Measurements from ENCODE around the gene CDKN2A.
A peak's percentile ranks its signal among the peaks of the same experiment; 100 is the strongest.

The CDKN2A gene

DNA sequence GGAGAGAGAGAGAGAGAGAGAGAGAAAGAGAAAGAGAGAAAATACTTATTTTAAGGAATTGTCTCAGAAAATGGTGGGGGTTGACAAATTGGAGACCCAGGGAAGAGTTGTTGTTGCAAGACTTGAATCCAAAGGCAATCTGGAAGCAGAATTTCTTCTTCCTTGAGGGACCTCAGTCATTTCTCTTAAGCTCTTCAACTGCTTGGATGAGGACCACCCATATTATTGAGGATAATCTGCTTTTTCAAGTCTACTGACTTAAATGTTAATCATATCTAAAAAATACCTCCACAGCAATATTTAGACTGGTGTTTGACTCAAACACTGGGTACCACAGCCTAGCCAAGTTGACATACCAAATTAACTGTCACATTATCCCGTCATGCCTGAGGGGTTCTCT is 3.3 kb upstream of the CDKN2A start:
- no peak for TF ChIP-seq JUND (IDR thresholded peaks at IDR 0.05; ENCODE audit: low read depth)
- no peak for DNase-seq (ENCODE audit: low read depth in 1 of 2, low spot score in 1 of 2)
- in situ Hi-C loops (cut with HindIII; ENCODE audit: low pct_unique_long_range_greater_than_20kb, low sequenced_read_pairs) = no loop called here

- in situ Hi-C loops (cut with HindIII; ENCODE audit: low pct_unique_long_range_greater_than_20kb, low sequenced_read_pairs) = no loop called here
- no peak for TF ChIP-seq JUND (IDR thresholded peaks at IDR 0.05; ENCODE audit: low read depth)
- no peak for DNase-seq (ENCODE audit: low read depth in 1 of 2, low spot score in 1 of 2)
These were observed 2.7 kb upstream of the CDKN2A start for GRCh38 chr9:21996858-21997257.

DNA sequence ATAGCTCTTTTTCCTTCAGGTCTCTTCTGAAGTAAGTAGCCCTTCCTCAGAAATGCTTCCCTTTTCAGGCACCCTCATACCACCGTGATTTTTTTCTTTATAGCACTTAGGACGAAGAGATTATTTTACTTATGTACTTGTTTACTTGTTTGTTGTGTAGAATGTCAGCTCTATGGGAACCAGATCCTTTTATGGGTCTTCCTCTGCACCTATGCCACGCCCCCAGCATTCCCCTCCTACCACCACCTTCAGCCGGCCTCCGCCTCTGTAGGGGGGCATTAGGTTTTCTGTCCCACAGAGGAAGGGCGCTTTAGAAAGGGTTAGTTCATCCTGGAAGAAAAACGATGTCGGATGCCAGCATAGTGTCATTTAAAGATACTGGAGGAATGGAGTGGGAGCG is 2.2 kb upstream of the CDKN2A start:
- in situ Hi-C loops (cut with HindIII; ENCODE audit: low pct_unique_long_range_greater_than_20kb, low sequenced_read_pairs) = no loop called here
- TF ChIP-seq JUND (IDR thresholded peaks at IDR 0.05; ENCODE audit: low read depth) = no peak
- peak in 1 of 2 experiments; percentile 20 for DNase-seq (ENCODE audit: low read depth in 1 of 2, low spot score in 1 of 2)

DNA sequence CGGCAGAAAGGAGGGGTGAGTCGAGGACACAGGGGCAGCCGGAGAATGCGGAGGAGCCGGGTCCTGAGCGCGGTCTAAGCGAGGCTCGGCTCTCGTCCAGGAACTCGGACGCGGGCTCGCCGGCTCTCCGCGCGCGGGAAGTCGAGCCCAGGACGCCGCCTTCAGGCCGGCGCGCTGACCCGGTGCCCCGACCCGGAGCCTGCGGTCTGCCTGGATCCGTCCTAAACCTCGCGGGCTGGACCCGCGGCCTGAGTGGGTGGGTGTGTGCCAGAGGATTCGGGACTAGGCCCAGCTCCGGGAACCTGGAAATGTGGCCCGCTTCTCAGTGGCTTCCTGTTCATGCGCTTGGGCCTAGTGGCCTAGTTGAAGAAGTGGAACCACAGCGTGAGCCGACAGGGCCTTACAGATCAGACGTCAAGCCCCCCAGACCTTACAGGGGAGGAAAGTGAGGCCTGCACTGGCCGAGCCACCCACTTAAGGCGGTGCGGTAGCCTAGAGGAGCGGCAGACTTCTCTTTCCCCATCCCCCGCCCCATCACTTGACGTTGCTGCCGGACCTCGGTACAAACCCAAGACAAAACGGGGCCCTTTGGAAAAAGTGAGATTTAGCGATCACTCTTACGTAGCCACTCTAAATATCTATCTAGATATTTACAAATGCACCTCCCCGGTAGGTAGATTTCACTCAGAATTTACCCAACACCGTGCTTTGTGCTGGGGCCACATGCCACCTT is 1.6 kb upstream of the CDKN2A start:
- peak in 1 of 2 experiments; percentile 80 for DNase-seq (ENCODE audit: low read depth in 1 of 2, low spot score in 1 of 2)
- in situ Hi-C loops (cut with HindIII; ENCODE audit: low pct_unique_long_range_greater_than_20kb, low sequenced_read_pairs) = no loop called here
- no peak for TF ChIP-seq JUND (IDR thresholded peaks at IDR 0.05; ENCODE audit: low read depth)

DNA sequence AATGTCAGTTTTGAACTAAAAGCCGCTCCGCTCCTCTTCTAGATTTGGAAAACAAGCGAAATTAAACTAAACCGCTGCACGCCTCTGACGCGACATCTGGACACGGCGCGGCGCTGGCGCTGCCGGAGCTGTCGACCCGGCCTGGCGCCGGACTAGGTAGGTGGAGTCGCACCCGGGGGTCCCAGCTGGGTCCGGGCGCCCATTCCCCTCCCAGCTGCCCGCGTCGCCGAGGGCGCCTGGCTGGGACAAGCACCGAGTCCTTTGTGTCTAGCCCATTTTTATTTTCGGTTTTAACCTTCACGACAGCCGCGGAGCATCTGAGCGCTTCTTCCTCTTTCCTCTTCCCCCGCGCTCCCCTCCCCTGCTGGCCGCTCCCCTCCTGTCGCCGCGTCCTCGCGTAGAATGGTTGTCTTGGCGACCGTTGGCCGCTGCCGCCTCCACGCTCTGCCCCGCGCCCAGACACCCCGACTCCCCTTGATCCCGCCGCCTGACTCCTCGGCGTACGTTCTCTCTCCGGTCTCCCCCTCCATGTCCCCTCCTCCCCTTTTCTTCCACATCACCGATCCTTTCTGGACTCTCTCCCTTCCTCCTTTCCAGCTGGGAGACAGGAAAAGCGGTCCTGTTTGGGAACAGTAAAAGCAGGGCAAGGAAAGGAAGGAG is 944 bp upstream of the CDKN2A start:
- TF ChIP-seq JUND (IDR thresholded peaks at IDR 0.05; ENCODE audit: low read depth) = no peak
- DNase-seq (ENCODE audit: low read depth in 1 of 2, low spot score in 1 of 2) = peak in 1 of 2 experiments; percentile 87
- in situ Hi-C loops (cut with HindIII; ENCODE audit: low pct_unique_long_range_greater_than_20kb, low sequenced_read_pairs) = no loop called here

- no peak for TF ChIP-seq JUND (IDR thresholded peaks at IDR 0.05; ENCODE audit: low read depth)
- in situ Hi-C loops (cut with HindIII; ENCODE audit: low pct_unique_long_range_greater_than_20kb, low sequenced_read_pairs) = no loop called here
- peak in 1 of 2 experiments; percentile 85 for DNase-seq (ENCODE audit: low read depth in 1 of 2, low spot score in 1 of 2)
These were observed 389 bp upstream of the CDKN2A start, which contains the start of gene CDKN2B-AS1 for GRCh38 chr9:21994556-21995005. TSS of gene CDKN2B-AS1 (plus strand) at chr9:21994791.

GRCh38 chr9:21993007-21993406 is 1.2 kb downstream of the CDKN2A start:
- DNase-seq (ENCODE audit: low read depth in 1 of 2, low spot score in 1 of 2) = no peak
- no peak for TF ChIP-seq JUND (IDR thresholded peaks at IDR 0.05; ENCODE audit: low read depth)
- in situ Hi-C loops (cut with HindIII; ENCODE audit: low pct_unique_long_range_greater_than_20kb, low sequenced_read_pairs) = no loop called here

DNA sequence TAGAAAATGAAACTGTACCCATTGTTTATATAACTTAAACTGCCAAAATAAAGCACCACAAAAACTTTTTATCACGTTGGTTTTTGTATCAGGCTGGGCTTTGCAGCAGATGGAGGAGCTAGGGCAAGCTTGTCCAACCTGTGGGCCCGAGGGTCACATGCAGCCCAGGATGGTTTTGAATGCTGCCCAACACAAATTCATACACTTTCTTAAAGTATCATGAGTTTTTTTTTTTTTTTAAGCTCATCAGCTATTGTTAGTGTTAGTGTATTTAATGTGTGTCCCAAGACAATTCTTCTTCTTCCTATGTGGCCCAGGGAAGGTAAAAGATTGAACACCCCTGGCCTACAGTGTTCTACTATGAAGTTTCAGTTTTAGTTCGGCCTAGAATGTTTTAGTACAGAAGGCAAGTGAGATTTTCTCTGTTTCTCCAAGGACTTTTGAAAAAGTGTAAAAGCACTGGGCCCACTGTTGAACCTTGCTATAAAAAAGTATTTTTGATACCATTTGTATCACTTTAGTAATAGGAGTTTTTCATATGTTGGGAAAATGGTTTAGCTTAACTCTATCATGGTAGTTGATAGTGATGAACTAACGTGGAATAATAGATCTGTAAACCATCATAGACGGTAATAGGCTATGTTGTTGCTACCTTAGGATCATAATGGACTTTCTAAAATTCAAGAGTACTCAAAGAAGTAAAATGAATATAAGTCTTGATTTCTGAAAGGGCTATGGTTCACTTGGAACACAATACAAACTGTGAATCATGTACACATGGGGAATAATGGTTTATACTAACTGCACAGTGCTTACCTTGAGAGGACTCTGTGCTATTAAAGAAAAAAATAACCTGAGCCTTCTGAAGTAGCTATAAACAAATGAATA is 2.9 kb downstream of the CDKN2A start:
- peak in 1 of 2 experiments; percentile 37 for DNase-seq (ENCODE audit: low read depth in 1 of 2, low spot score in 1 of 2)
- no peak for TF ChIP-seq JUND (IDR thresholded peaks at IDR 0.05; ENCODE audit: low read depth)
- in situ Hi-C loops (cut with HindIII; ENCODE audit: low pct_unique_long_range_greater_than_20kb, low sequenced_read_pairs) = no loop called here

DNA sequence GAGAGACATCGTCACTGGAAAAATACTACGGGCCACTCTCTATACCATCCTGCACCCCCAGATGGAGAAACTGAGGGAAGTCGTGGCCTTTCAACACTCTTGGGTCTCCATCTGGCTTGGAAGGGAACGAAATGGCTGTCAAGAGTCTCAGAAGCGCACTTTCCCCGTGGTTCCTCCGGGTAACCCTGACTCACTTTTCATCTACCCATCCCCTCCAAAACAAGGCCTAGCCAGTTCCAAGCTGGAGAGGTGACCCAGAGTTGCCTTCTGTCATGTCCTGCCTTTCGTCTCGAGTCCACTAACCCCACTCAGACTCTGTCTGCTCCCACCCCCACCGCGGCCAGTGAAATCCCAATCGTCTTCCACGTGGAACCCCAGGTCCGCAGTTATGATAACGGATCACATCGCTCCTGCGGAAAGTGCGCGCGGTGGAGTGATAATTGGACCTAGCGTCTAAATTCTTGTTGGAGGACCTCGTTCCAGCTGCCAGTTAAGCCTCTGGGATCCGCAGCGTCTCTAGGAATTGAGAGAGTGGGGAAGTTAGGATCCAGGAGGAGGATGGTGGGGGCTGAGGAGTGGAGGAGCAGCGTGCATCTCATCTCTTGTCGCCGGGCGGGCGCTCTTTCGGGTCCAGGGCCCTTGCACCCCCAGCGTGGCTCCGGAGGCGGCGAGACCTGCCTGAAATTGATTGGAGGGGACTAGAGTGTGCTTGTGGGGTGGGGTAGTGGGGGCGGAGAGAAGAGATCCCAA is 4.6 kb downstream of the CDKN2A start:
- no peak for DNase-seq (ENCODE audit: low read depth in 1 of 2, low spot score in 1 of 2)
- in situ Hi-C loops (cut with HindIII; ENCODE audit: low pct_unique_long_range_greater_than_20kb, low sequenced_read_pairs) = no loop called here
- no peak for TF ChIP-seq JUND (IDR thresholded peaks at IDR 0.05; ENCODE audit: low read depth)

DNA sequence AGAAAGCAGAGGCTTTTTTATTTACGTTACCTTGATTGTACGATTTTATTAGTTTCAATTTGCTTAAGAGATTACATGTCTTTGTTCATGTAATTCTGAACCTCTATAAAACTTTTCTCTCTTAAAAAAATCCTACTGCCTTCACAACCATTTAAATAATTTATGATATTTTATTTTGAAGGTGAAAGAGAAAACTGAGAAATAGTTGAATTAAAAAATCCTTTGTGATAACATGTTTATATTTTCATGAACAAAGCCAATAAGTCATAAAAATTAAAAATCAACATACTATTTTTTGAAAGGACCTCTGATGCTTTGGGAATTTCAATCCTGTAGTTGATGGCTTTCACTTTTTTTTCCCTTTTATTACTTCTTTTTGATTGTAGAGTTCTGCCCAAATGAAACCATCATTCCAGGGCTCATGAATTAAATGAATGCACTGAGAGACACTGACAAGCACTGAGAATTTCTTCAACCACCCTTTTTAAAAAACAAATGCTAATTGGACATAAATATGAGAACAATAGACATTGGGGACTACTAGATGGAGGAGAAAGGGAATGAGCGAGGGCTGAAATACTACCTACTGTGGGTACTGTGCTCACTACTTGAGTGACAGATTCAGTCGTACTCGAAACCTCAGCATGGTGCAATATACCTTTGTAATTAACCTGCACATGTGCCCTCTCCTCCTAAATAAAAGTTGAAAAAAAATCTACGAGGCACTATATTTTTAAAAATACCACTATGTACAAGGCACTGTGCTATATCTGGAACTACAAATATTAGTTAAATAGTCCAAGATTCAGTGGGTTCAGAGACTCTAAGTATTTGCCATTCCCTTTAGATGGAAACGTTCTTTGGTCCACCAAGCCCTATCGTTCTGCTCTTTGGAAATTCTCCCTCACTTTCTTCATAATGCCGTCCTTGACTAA is 5.9 kb downstream of the CDKN2A start:
- peak in 1 of 2 experiments; percentile 34 for DNase-seq (ENCODE audit: low read depth in 1 of 2, low spot score in 1 of 2)
- in situ Hi-C loops (cut with HindIII; ENCODE audit: low pct_unique_long_range_greater_than_20kb, low sequenced_read_pairs) = no loop called here
- TF ChIP-seq JUND (IDR thresholded peaks at IDR 0.05; ENCODE audit: low read depth) = no peak

Data from T47D (cell line).